H1 (cell line): Measurements from ENCODE around the gene ACKR2. TPM values are rescaled to one million over a fixed set of nuclear protein-coding genes. Genes with fewer than 3 reads are reported as not detected.

Source experiments
- CTCF ChIA-PET: fragments of 300-600 bp; sonication (Branson Sonifier 250); formaldehyde crosslinking; loops from one replicate; lab custom pipeline; 2021; ENCODE audit not compliant: partially characterized antibody; lab: Charles Lee
- POLR2A ChIA-PET: fragments of 300-600 bp; sonication (Branson Sonifier 250); formaldehyde crosslinking; loops from one replicate; lab custom pipeline; 2021; ENCODE audit warnings: inconsistent platforms; ENCODE audit not compliant: partially characterized antibody; lab: Charles Lee
- DNase-seq, 2 experiments: peaks; one replicate each; pipeline versions ENCODE4 v3.0.0 to v3.0.0-alpha.2; 2010 to 2022; ENCODE audit warnings: low spot score in 2 of 2, low read depth in 1 of 2, mixed read lengths in 1 of 2
- FAIRE-seq: peaks from 2 replicates; lab custom pipeline; 2011; peaks lifted over from hg19 to GRCh38; lab: Jason Lieb, UNC
- H2AFZ ChIP-seq: 2 replicates; pipeline ENCODE4 v1.8.1; 2012; ENCODE audit warnings: low read length, inconsistent platforms
- H2AK5ac ChIP-seq: 2 replicates; pipeline ENCODE4 v1.6.1; 2013; ENCODE audit warnings: low read depth, low read length
- H2BK120ac ChIP-seq: replicated peaks from 2 replicates; pipeline ENCODE3; 2013; ENCODE audit warnings: low read depth, low read length, inconsistent platforms
- H2BK12ac ChIP-seq: 2 replicates; pipeline ENCODE4 v1.6.1; 2013; ENCODE audit warnings: low read depth, low read length
- H2BK15ac ChIP-seq: 2 replicates; pipeline ENCODE4 v1.6.1; 2013; ENCODE audit warnings: low read length
- H2BK20ac ChIP-seq: 2 replicates; pipeline ENCODE4 v1.6.1; 2013; ENCODE audit warnings: low read length
- H2BK5ac ChIP-seq: 2 replicates; pipeline ENCODE4 v1.6.1; 2013; ENCODE audit warnings: low read depth, low read length
- H3K14ac ChIP-seq: 2 replicates; pipeline ENCODE4 v1.6.1; 2013; ENCODE audit warnings: inconsistent platforms; ENCODE audit not compliant: insufficient read length
- H3K18ac ChIP-seq: 2 replicates; pipeline ENCODE4 v1.6.1; 2013; ENCODE audit warnings: low read length; ENCODE audit errors: extremely low read depth
- H3K23ac ChIP-seq: 2 replicates; pipeline ENCODE4 v1.6.1; 2013; ENCODE audit warnings: inconsistent platforms; ENCODE audit not compliant: insufficient read length
- H3K23me2 ChIP-seq: 2 replicates; pipeline ENCODE4 v1.6.1; 2013; ENCODE audit warnings: low read depth, low read length
- H3K27ac ChIP-seq: 2 replicates; pipeline ENCODE4 v1.6.1; 2011; ENCODE audit warnings: low read depth, low read length, inconsistent platforms
- H3K27me3 ChIP-seq, 4 experiments: replicated peaks in 1 of 4; 1 replicate in 1 of 4; 2 replicates in 3 of 4; pipeline versions ENCODE4 v1.6.1 to v1.8.1; 2011 to 2013; ENCODE audit warnings: low read length in 3 of 4, mild to moderate bottlenecking in 3 of 4, inconsistent platforms in 2 of 4, mixed read lengths in 2 of 4, moderate library complexity in 1 of 4; ENCODE audit not compliant: control insufficient read depth in 3 of 4, insufficient read depth in 3 of 4; ENCODE audit errors: extremely low read depth in 1 of 4
- H3K36me3 ChIP-seq, 4 experiments: 2 replicates each; pipeline versions ENCODE4 v1.6.1 to v1.8.1; 2011 to 2013; ENCODE audit warnings: mild to moderate bottlenecking in 4 of 4, low read length in 3 of 4, moderate library complexity in 2 of 4, control low read depth in 1 of 4, inconsistent platforms in 1 of 4; ENCODE audit not compliant: insufficient read depth in 4 of 4, control insufficient read depth in 2 of 4
- H3K4ac ChIP-seq: replicated peaks from 2 replicates; pipeline ENCODE3; 2013; ENCODE audit warnings: low read length, low read depth, mixed read lengths, inconsistent platforms; ENCODE audit not compliant: insufficient read length
- H3K4me1 ChIP-seq, 4 experiments: replicated peaks in 1 of 4; 1 replicate in 1 of 4; 2 replicates in 3 of 4; pipeline versions ENCODE4 v1.6.1 to v1.8.1; 2011 to 2013; ENCODE audit warnings: low read length in 3 of 4, inconsistent platforms in 2 of 4, mixed read lengths in 1 of 4; ENCODE audit not compliant: insufficient read depth in 4 of 4, control insufficient read depth in 3 of 4
- H3K4me2 ChIP-seq, 2 experiments: 2 replicates each; pipeline versions ENCODE4 v1.6.1 to v1.8.1; 2011 to 2013; ENCODE audit warnings: low read depth in 2 of 2, low read length in 2 of 2, control low read depth in 1 of 2, inconsistent platforms in 1 of 2, mild to moderate bottlenecking in 1 of 2; ENCODE audit not compliant: insufficient read depth in 1 of 2
- H3K4me3 ChIP-seq, 4 experiments: fragments of 200-600, 300-600 bp in 1 of 4; sonication (generic), shearing (Covaris generic), sonication (Bioruptor Twin) in 1 of 4; 2 replicates each; pipeline versions ENCODE4 v1.5.1 to v1.8.1; 2011 to 2016; ENCODE audit warnings: low read length in 4 of 4, low read depth in 3 of 4, control low read depth in 2 of 4, inconsistent platforms in 2 of 4, mild to moderate bottlenecking in 2 of 4, mixed read lengths in 1 of 4, moderate library complexity in 1 of 4; ENCODE audit not compliant: insufficient read depth in 2 of 4; ENCODE audit errors: extremely low read depth in 1 of 4
- H3K56ac ChIP-seq: replicated peaks from 2 replicates; pipeline ENCODE3; 2013; ENCODE audit warnings: low read depth, mild to moderate bottlenecking, mixed read lengths, low read length, inconsistent platforms; ENCODE audit not compliant: insufficient read length
- H3K79me1 ChIP-seq: 2 replicates; pipeline ENCODE4 v1.6.1; 2013; ENCODE audit warnings: low read depth, low read length, control low read depth
- H3K79me2 ChIP-seq, 2 experiments: 2 replicates each; pipeline versions ENCODE4 v1.6.1 to v1.8.1; 2012 to 2013; ENCODE audit warnings: low read length in 2 of 2, mild to moderate bottlenecking in 2 of 2, inconsistent platforms in 1 of 2; ENCODE audit not compliant: insufficient read depth in 2 of 2, control insufficient read depth in 1 of 2
- H3K9ac ChIP-seq, 4 experiments: replicated peaks in 1 of 4; 1 replicate in 1 of 4; 2 replicates in 3 of 4; pipeline versions ENCODE4 v1.6.1 to v1.8.1; 2011 to 2013; ENCODE audit warnings: low read depth in 3 of 4, low read length in 3 of 4, control low read depth in 2 of 4, mild to moderate bottlenecking in 2 of 4, moderate library complexity in 2 of 4, inconsistent platforms in 1 of 4; ENCODE audit errors: extremely low read depth in 1 of 4
- H3K9me3 ChIP-seq, 2 experiments: 2 replicates each; pipeline versions ENCODE4 v1.6.1 to v1.8.1; 2012 to 2013; ENCODE audit warnings: mild to moderate bottlenecking in 2 of 2, moderate library complexity in 2 of 2, control low read depth in 1 of 2, inconsistent platforms in 1 of 2, low read depth in 1 of 2, low read length in 1 of 2, mixed read lengths in 1 of 2; ENCODE audit not compliant: insufficient read depth in 2 of 2
- H4K20me1 ChIP-seq, 2 experiments: replicated peaks in 1 of 2; 2 replicates each; pipeline versions ENCODE3 to v1.8.1; 2011 to 2013; ENCODE audit warnings: inconsistent platforms in 2 of 2, low read length in 2 of 2, mild to moderate bottlenecking in 1 of 2; ENCODE audit not compliant: insufficient read depth in 2 of 2, control insufficient read depth in 1 of 2
- H4K5ac ChIP-seq: 2 replicates; pipeline ENCODE4 v1.6.1; 2013; ENCODE audit warnings: low read length, low read depth, mixed read lengths, inconsistent platforms; ENCODE audit not compliant: insufficient read length
- H4K8ac ChIP-seq: 2 replicates; pipeline ENCODE4 v1.8.0; 2013; ENCODE audit warnings: mild to moderate bottlenecking, moderate library complexity, low read length, inconsistent platforms; ENCODE audit not compliant: insufficient read depth; ENCODE audit errors: extremely low read depth
- H4K91ac ChIP-seq: replicated peaks from 2 replicates; pipeline ENCODE3; 2013; ENCODE audit warnings: low read length, mixed read lengths, inconsistent platforms; ENCODE audit not compliant: insufficient read length
- ATF2 ChIP-seq: IDR thresholded peaks from 2 replicates; pipeline ENCODE4 v1.6.1; 2012; ENCODE audit warnings: low read length, inconsistent platforms
- CEBPB ChIP-seq: IDR thresholded peaks from 2 replicates; pipeline ENCODE4 v1.6.1; 2012; ENCODE audit warnings: low read depth, low read length
- CHD1 ChIP-seq: IDR thresholded peaks from 2 replicates; pipeline ENCODE4 v1.6.1; 2012; ENCODE audit warnings: low read depth, low read length, improper control_type of control experiment
- HDAC6 ChIP-seq: IDR thresholded peaks from one replicate; pipeline ENCODE4 v1.7.1; 2012; ENCODE audit warnings: low read depth, mild to moderate bottlenecking, inconsistent platforms, low read length, moderate library complexity
- MAFK ChIP-seq: IDR thresholded peaks from 2 replicates; pipeline ENCODE4 v1.6.1; 2012; ENCODE audit warnings: low read depth, mild to moderate bottlenecking, improper control_type of control experiment, low read length
- MAX ChIP-seq: IDR thresholded peaks from 2 replicates; pipeline ENCODE4 v1.6.1; 2012; ENCODE audit warnings: inconsistent platforms
- RNF2 ChIP-seq: fragments of 200-900, 300-1000 bp; sonication (generic); IDR thresholded peaks from 2 replicates; pipeline ENCODE4 v1.7.1; 2016; ENCODE audit warnings: borderline replicate concordance, low read depth, mild to moderate bottlenecking, antibody characterized with exemption, low read length; ENCODE audit not compliant: poor library complexity, severe bottlenecking; ENCODE audit errors: missing control alignments
- SP2 ChIP-seq: IDR thresholded peaks from 2 replicates; pipeline ENCODE4 v1.6.1; 2012; ENCODE audit warnings: mild to moderate bottlenecking, low read length, inconsistent platforms
- SRF ChIP-seq: IDR thresholded peaks from 2 replicates; pipeline ENCODE4 v1.6.1; 2011; ENCODE audit warnings: mild to moderate bottlenecking, low read depth, low read length, moderate library complexity
- SUZ12 ChIP-seq: fragments of 200-600 bp; sonication (generic); IDR thresholded peaks from 2 replicates; pipeline ENCODE4 v1.6.1; 2012; ENCODE audit warnings: mild to moderate bottlenecking, inconsistent platforms, low read length, moderate library complexity, mixed read lengths
- TAF1 ChIP-seq: IDR thresholded peaks from 2 replicates; pipeline ENCODE4 v1.6.1; 2011; ENCODE audit warnings: mild to moderate bottlenecking, low read depth, low read length
- YY1 ChIP-seq: IDR thresholded peaks from 2 replicates; pipeline ENCODE4 v1.6.1; 2011; ENCODE audit warnings: low read depth, mild to moderate bottlenecking, low read length
- WGBS, 2 experiments: shearing (Covaris generic) in 1 of 2; methylation state at CpG; one replicate each; pipeline versions ENCODE4 v1.1.6 to v1.1.7; 2013 to 2015; ENCODE audit warnings: low lambda C conversion rate in 2 of 2, mixed read lengths in 2 of 2, inconsistent platforms in 1 of 2, low coverage in 1 of 2, missing lambda C conversion rate in 1 of 2; ENCODE audit not compliant: insufficient replicate concordance in 2 of 2, insufficient coverage in 1 of 2, insufficient read length in 1 of 2; ENCODE audit errors: extremely low coverage in 1 of 2, missing lambda C conversion rate in 1 of 2; 5-methylcytosine and 5-hydroxymethylcytosine counted together
- polyA plus RNA-seq, 7 experiments: library from polyadenylated mRNA; depleted of rRNA in 3 of 7; stranded (reverse) in 5 of 7; unstranded in 2 of 7; fragments of >200 nt in 5 of 7; fragments of 200-250 nt in 2 of 7; gene quantifications; 1 replicate in 5 of 7; 2 replicates in 1 of 7; 4 replicates in 1 of 7; pipeline versions ENCODE4 v1.2.1 to v1.2.3, GENCODE V29; 2011 to 2013; ENCODE audit warnings: missing spikeins in 2 of 7, mixed read lengths in 2 of 7
- total RNA-seq: library from RNA; stranded (reverse); fragmentation: NEBNext Ultra II Directional; extraction: Animal tissue kit (Norgen Biotek cat#: 25700); gene quantifications from 2 replicates; pipeline ENCODE4 v1.2.1, GENCODE V29; 2021

ACKR2 gene
- total and polyA plus RNA-seq, 2 of the 8 experiments (the other 6 are each of a cell fraction or from before 2014, with no cell fraction given): 0.09 to 0.12 TPM

- no peak for TF ChIP-seq YY1
Observed at GRCh38 chr3:42904076-42904475, 94.8 kb downstream of the ACKR2 start (continued).

DNA sequence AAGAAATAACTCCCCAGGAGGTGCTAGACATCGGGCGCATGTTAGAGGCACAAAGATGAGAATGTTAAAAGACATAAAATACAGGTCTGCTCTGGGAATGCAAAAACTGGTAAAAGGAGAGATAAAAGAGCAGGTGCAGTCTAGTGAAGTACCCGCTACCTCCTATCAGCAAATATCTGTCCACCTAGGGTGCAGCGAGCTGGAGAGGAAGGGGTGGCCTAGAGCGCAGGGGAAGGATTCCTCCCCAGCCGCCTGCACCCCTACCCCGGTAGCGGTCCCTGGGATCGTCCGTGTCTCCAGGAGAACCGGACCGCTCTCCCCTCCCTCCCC lies 96.5 kb downstream of the ACKR2 start:
- H3K4me3 ChIP-seq: no peak overlapping the region
- H3K27ac ChIP-seq: no peak overlapping the region
- no peak overlapping the region for H3K4ac ChIP-seq
- no peak overlapping the region for H2AFZ ChIP-seq
- DNase-seq (no peak), FAIRE-seq (no peak)
- no peak overlapping the region for H2BK15ac ChIP-seq
- H3K23ac ChIP-seq: no peak overlapping the region
- H3K36me3 ChIP-seq: no peaks in the 10 kb centered on the region
- H4K8ac ChIP-seq: no peak overlapping the region
- H3K56ac ChIP-seq: no peak overlapping the region
- H3K18ac ChIP-seq: no peak overlapping the region
- H3K9ac ChIP-seq: no peak overlapping the region
- no peaks in the 10 kb centered on the region for H3K79me2 ChIP-seq
- no peak overlapping the region for H2BK5ac ChIP-seq
- no peaks in the 10 kb centered on the region for H3K79me1 ChIP-seq
- H3K4me2 ChIP-seq: no peak overlapping the region; a peak in 1 of 4 replicates
- no peak overlapping the region for H3K14ac ChIP-seq
- no peak overlapping the region for H2AK5ac ChIP-seq
- H3K27me3 ChIP-seq: no peaks in the 10 kb centered on the region
- ChIA-PET CTCF (no interaction called here), POLR2A (no interaction called here)
- H3K4me1 ChIP-seq: no peaks in the 10 kb centered on the region; a peak in 1 of 7 replicates
- no peak overlapping the region for H2BK12ac ChIP-seq
- H3K23me2 ChIP-seq: no peaks in the 10 kb centered on the region
- 81% methylated on average over 12 of the region's 12 CpGs; no CpG with 5 or more reads in 1 of the 2 experiments for WGBS, 2 experiments
- no peak overlapping the region for H2BK20ac ChIP-seq
- H4K5ac ChIP-seq: no peak overlapping the region
- no peak overlapping the region for H4K91ac ChIP-seq
- no peak overlapping the region for H2BK120ac ChIP-seq
- no peaks in the 10 kb centered on the region for H4K20me1 ChIP-seq
- peaks cover 0 to 12% of the 10 kb centered on the region in 2 experiments; a peak in 1 of 4 replicates for H3K9me3 ChIP-seq
- no peak for TF ChIP-seq MAFK
- no peak for TF ChIP-seq RNF2
- no peak for TF ChIP-seq SRF
- TF ChIP-seq TAF1: no peak
- no peak for TF ChIP-seq SP2
- TF ChIP-seq CHD1: no peak
- no peak for TF ChIP-seq SUZ12
- no peak for TF ChIP-seq MAX
- TF ChIP-seq ATF2: no peak
- no peak for TF ChIP-seq HDAC6
- TF ChIP-seq CEBPB: no peak
